Endothelial cell (in vitro differentiated cells): ENCODE results near the gene EXO1. TPM values are rescaled to one million over a fixed set of nuclear protein-coding genes. Genes with fewer than 3 reads are reported as not detected.
A peak's percentile ranks its signal among the peaks of the same experiment; 100 is the strongest.

Source experiments
- DNase-seq: peaks from one replicate; pipeline ENCODE4 v3.0.0; 2021; ENCODE audit warnings: low spot score
- H3K27ac Mint-ChIP-seq: one replicate; pipeline ENCODE4 v1.8.0; 2021; ENCODE audit warnings: mixed read lengths, inconsistent platforms; ENCODE audit not compliant: unreplicated experiment
- H3K27me3 Mint-ChIP-seq: one replicate; pipeline ENCODE4 v1.8.0; 2021; ENCODE audit warnings: mild to moderate bottlenecking, moderate library complexity, mixed read lengths, inconsistent platforms; ENCODE audit not compliant: unreplicated experiment
- H3K36me3 Mint-ChIP-seq: one replicate; pipeline ENCODE4 v1.8.0; 2021; ENCODE audit warnings: mild to moderate bottlenecking, low read depth, mixed read lengths, inconsistent platforms; ENCODE audit not compliant: unreplicated experiment
- H3K4me1 Mint-ChIP-seq: one replicate; pipeline ENCODE4 v1.8.0; 2021; ENCODE audit warnings: mild to moderate bottlenecking, mixed read lengths, inconsistent platforms; ENCODE audit not compliant: unreplicated experiment
- H3K4me3 Mint-ChIP-seq: one replicate; pipeline ENCODE4 v1.8.0; 2021; ENCODE audit warnings: mild to moderate bottlenecking, mixed read lengths, inconsistent platforms; ENCODE audit not compliant: unreplicated experiment
- H3K9me3 Mint-ChIP-seq: one replicate; pipeline ENCODE4 v1.8.0; 2021; ENCODE audit warnings: mixed read lengths, inconsistent platforms; ENCODE audit not compliant: unreplicated experiment
- total RNA-seq: library from RNA; stranded (reverse); fragmentation: NEBNext Ultra II Directional; extraction: Animal tissue kit (Norgen Biotek cat#: 25700); gene quantifications from one replicate; pipeline ENCODE4 v1.2.1, GENCODE V29; 2021; ENCODE audit not compliant: unreplicated experiment
- TF ChIP-seq, protein P1 (sequence below): fragments of 200-600 bp; sonication (generic); IDR thresholded peaks from one replicate; pipeline ENCODE4 v1.5.0; 2021; ENCODE audit warnings: antibody characterized with exemption; ENCODE audit not compliant: unreplicated experiment

The EXO1 gene
- total RNA-seq, 1 donor from 2014 or later: 6.5 TPM

DNA sequence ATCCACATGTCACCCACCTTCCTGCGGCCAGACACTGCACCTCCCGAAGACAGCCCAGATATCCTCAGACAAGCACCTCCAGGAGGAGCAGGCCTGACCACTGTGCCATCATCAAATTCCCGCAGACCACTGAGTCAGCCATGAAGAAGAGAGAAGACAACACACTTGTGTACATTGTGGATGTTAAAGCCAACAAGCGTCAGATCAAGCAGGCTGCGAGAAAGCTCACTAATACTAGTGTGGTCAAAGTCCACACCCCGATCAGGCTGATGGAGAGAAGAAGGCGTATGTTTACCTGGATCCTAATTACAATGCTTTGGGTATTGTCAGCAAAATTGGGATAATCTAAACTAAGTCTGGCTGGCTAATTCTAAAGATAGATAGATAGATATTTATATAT, 68.2 kb downstream of the EXO1 start:
- TF ChIP-seq, protein P1, sequence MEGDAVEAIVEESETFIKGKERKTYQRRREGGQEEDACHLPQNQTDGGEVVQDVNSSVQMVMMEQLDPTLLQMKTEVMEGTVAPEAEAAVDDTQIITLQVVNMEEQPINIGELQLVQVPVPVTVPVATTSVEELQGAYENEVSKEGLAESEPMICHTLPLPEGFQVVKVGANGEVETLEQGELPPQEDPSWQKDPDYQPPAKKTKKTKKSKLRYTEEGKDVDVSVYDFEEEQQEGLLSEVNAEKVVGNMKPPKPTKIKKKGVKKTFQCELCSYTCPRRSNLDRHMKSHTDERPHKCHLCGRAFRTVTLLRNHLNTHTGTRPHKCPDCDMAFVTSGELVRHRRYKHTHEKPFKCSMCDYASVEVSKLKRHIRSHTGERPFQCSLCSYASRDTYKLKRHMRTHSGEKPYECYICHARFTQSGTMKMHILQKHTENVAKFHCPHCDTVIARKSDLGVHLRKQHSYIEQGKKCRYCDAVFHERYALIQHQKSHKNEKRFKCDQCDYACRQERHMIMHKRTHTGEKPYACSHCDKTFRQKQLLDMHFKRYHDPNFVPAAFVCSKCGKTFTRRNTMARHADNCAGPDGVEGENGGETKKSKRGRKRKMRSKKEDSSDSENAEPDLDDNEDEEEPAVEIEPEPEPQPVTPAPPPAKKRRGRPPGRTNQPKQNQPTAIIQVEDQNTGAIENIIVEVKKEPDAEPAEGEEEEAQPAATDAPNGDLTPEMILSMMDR: no peak
- no peaks in the 10 kb centered on the region for H3K36me3 Mint-ChIP-seq
- no peak for DNase-seq
- H3K4me1 Mint-ChIP-seq: peaks cover 4% of the 10 kb centered on the region
- H3K27me3 Mint-ChIP-seq: no peaks in the 10 kb centered on the region
- H3K27ac Mint-ChIP-seq: no peak overlapping the region
- no peaks in the 10 kb centered on the region for H3K9me3 Mint-ChIP-seq
- no peak overlapping the region for H3K4me3 Mint-ChIP-seq

DNA sequence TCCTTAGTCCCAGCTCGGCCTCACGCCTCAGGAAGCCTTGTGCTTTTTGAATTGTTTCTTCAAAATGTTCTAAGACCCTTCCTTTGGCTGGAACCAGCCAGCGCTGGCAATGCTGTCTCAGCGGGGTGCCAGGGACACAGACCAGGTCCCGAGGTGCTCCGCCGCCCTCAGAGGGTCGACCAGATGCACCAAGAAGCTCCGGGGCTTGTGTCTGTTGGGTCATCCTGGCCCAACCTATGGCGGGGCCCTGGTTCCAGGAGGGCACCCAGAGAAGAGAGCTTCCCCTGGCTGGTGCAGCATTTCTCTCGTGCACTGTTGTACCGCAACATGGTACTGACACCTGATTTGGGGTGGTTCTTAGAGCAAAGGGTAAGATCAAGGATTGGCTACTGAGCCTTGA, 69.5 kb downstream of the EXO1 start:
- TF ChIP-seq, protein P1: no peak
- no peaks in the 10 kb centered on the region for H3K36me3 Mint-ChIP-seq
- DNase-seq: no peak
- H3K4me1 Mint-ChIP-seq: peaks cover 4% of the 10 kb centered on the region
- H3K27me3 Mint-ChIP-seq: no peaks in the 10 kb centered on the region
- no peak overlapping the region for H3K27ac Mint-ChIP-seq
- no peaks in the 10 kb centered on the region for H3K9me3 Mint-ChIP-seq
- H3K4me3 Mint-ChIP-seq: no peak overlapping the region

DNA sequence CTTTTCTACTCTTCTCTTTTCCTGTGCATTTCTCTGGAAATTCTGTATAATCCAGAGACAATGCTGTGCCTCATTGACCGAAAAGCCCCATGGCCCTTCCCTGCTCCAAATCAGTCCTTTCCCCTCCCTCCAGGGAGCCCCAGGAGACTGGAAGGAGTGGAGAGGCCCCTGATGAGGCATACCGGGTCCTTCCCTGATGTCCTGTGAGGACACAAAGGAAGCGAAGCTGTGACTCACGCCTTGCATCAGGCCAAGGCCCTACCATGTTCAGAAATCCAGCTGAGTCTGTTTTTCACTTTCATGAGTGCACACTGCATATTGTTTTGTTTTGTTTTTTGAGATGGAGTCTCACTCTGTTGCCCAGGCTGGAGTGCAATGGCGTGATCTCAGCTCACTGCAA, 70.9 kb downstream of the EXO1 start:
- Mint-ChIP-seq H3K4me3 (no peak overlapping the region), H3K36me3 (no peaks in the 10 kb centered on the region), H3K27ac (no peak overlapping the region), H3K27me3 (no peaks in the 10 kb centered on the region), H3K4me1 (peaks cover 8% of the 10 kb centered on the region), H3K9me3 (no peaks in the 10 kb centered on the region)
- no peak for DNase-seq
- TF ChIP-seq, protein P1: no peak

DNA sequence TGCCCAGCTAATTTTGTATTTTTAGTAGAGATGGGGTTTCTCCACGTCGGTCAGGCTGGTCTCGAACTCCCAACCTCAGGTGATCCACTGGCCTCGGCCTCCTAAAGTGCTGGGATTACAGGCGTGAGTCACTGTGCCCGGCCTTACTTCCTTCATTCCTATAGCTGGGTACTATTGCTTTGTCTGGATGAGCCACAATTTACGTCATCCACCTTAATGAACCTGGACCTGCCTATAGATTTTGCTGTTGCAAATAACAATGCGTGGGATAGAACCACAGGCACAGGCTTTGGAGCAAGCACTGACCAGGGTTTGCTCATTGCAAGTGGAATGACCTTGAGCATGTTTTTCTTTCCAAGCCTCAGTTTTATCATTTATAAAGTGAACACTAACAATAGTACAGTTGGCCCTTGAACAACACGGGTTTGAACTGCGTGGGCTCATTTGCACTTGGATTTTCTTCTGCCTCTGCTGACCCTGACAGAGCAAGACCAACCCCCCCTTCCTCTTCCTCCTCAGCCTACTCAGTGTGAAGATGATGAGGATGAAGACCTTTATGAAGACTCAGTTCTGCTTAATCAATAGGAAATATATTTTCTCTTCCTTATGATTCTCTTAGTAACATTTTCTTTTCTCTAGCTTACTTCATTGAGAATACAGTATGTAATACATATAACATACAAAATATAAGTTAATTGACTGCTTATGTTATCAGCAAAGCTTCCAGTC, 76.2 kb downstream of the EXO1 start:
- H3K36me3 Mint-ChIP-seq: no peaks in the 10 kb centered on the region
- H3K4me3 Mint-ChIP-seq: no peak overlapping the region
- no peaks in the 10 kb centered on the region for H3K9me3 Mint-ChIP-seq

DNA sequence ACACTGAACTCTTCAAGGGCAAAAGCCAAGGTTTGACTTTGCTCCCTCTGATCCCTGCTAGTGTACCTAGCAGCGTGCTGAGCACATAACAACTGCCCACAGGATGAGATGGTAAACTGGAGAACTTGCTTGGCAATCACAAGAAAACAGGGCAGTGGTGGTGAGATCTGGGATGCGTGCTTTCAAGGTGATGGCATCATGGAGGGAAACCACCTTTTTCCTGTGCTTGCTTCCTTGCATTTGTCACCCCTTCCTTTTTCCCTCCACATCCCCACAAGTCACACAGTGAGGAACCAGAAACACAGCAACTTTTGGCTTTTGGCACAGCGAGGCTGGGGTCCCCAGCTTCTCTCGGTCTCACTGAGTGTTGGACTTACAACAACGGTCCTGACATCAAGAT, 78.1 kb downstream of the EXO1 start:
- Mint-ChIP-seq H3K36me3 (no peaks in the 10 kb centered on the region), H3K27ac (peak overlapping the region; percentile 96), H3K9me3 (no peaks in the 10 kb centered on the region), H3K4me1 (peaks cover 22% of the 10 kb centered on the region), H3K27me3 (peaks cover 2% of the 10 kb centered on the region), H3K4me3 (peak overlapping the region; percentile 48)
- no peak for DNase-seq
- TF ChIP-seq, protein P1: no peak

More for the DNA sequence above, 76.2 kb downstream of the EXO1 start:
- no peak for DNase-seq
- peaks cover 2% of the 10 kb centered on the region for H3K27me3 Mint-ChIP-seq
- TF ChIP-seq, protein P1: no peak
- H3K27ac Mint-ChIP-seq: no peak overlapping the region
- H3K4me1 Mint-ChIP-seq: peaks cover 22% of the 10 kb centered on the region
